SK-N-SH (cell line): Measurements from ENCODE around the gene SLC1A3. TPM values are rescaled to one million over a fixed set of nuclear protein-coding genes. Genes with fewer than 3 reads are reported as not detected.

Source experiments
- CTCF ChIA-PET: fragments of 300-600, 350-600 bp; formaldehyde crosslinking; extraction: SDS; loops from one replicate; lab custom pipeline; 2021; lab: Yijun Ruan, JAX
- POLR2A ChIA-PET: fragments of 350-600 bp; sonication (Branson Sonifier 250); formaldehyde crosslinking; extraction: SDS; loops from one replicate; lab custom pipeline; 2020; ENCODE audit warnings: antibody characterized with exemption, inconsistent platforms; lab: Yijun Ruan, JAX
- DNase-seq: peaks from one replicate; pipeline ENCODE4 v3.0.0; 2012
- H2AFZ ChIP-seq: fragments of 200-600 bp; sonication (generic); 2 replicates; pipeline ENCODE4 v1.8.1; 2016; ENCODE audit warnings: antibody characterized with exemption, mild to moderate bottlenecking, low read depth
- H3F3A ChIP-seq: fragments of 200-600 bp; sonication (generic); replicated peaks from 2 replicates; pipeline ENCODE3; 2016; ENCODE audit warnings: antibody characterized with exemption, mild to moderate bottlenecking; ENCODE audit not compliant: insufficient read depth
- H3K27ac ChIP-seq, 2 experiments: fragments of 200-500 bp in 1 of 2; fragments of 200-600 bp in 1 of 2; sonication (Bioruptor generic) in 1 of 2; sonication (generic), shearing (Covaris generic) in 1 of 2; 2 replicates each; pipeline versions ENCODE4 v1.5.1 to v1.6.1; 2014 to 2016; ENCODE audit warnings: low read depth in 2 of 2, inconsistent platforms in 1 of 2, low read length in 1 of 2, mild to moderate bottlenecking in 1 of 2, mixed read lengths in 1 of 2
- H3K27me3 ChIP-seq: fragments of 200-600 bp; sonication (generic), shearing (Covaris generic); 2 replicates; pipeline ENCODE4 v1.6.1; 2016; ENCODE audit warnings: mixed run types; ENCODE audit not compliant: insufficient read depth
- H3K36me3 ChIP-seq, 2 experiments: fragments of 200-500 bp in 1 of 2; fragments of 200-600 bp in 1 of 2; sonication (Bioruptor generic) in 1 of 2; sonication (generic) in 1 of 2; replicated peaks in 1 of 2; 2 replicates each; pipeline versions ENCODE3 to v1.5.1; 2014 to 2016; ENCODE audit warnings: low read length in 1 of 2, mild to moderate bottlenecking in 1 of 2; ENCODE audit not compliant: insufficient read depth in 2 of 2, control insufficient read depth in 1 of 2
- H3K4me1 ChIP-seq, 2 experiments: fragments of 200-500 bp in 1 of 2; fragments of 200-600 bp in 1 of 2; sonication (Bioruptor generic) in 1 of 2; sonication (generic), shearing (Covaris generic) in 1 of 2; 2 replicates each; pipeline versions ENCODE4 v1.5.1 to v1.6.1; 2014 to 2016; ENCODE audit warnings: low read depth in 1 of 2, low read length in 1 of 2, mixed run types in 1 of 2; ENCODE audit not compliant: insufficient read depth in 2 of 2, control insufficient read depth in 1 of 2
- H3K4me2 ChIP-seq: fragments of 200-600 bp; sonication (generic), shearing (Covaris generic); 2 replicates; pipeline ENCODE4 v1.6.1; 2017; ENCODE audit warnings: mixed run types
- H3K4me3 ChIP-seq, 2 experiments: fragments of 200-500 bp in 1 of 2; fragments of 200-600 bp in 1 of 2; sonication (Bioruptor generic) in 1 of 2; sonication (generic), shearing (Covaris generic) in 1 of 2; 2 replicates each; pipeline versions ENCODE4 v1.5.1 to v1.8.1; 2014 to 2016; ENCODE audit warnings: low read depth in 2 of 2, inconsistent platforms in 1 of 2, low read length in 1 of 2, mild to moderate bottlenecking in 1 of 2, mixed read lengths in 1 of 2, moderate library complexity in 1 of 2
- H3K79me2 ChIP-seq: fragments of 200-600 bp; sonication (generic); 2 replicates; pipeline ENCODE4 v1.8.1; 2017; ENCODE audit warnings: mild to moderate bottlenecking; ENCODE audit not compliant: insufficient read depth
- H3K9ac ChIP-seq: fragments of 200-600 bp; sonication (generic); 2 replicates; pipeline ENCODE4 v1.6.1; 2017; ENCODE audit warnings: mixed run types
- H3K9me2 ChIP-seq: fragments of 200-600 bp; sonication (generic); 2 replicates; pipeline ENCODE4 v1.6.1; 2017; ENCODE audit warnings: mixed run types
- H3K9me3 ChIP-seq: fragments of 200-600 bp; sonication (generic); 2 replicates; pipeline ENCODE4 v1.6.1; 2017; ENCODE audit warnings: mixed run types, mild to moderate bottlenecking, moderate library complexity
- H4K20me1 ChIP-seq: fragments of 200-600 bp; sonication (generic); 2 replicates; pipeline ENCODE4 v1.6.1; 2017; ENCODE audit warnings: mild to moderate bottlenecking, mixed run types; ENCODE audit not compliant: insufficient read depth
- CTCF ChIP-seq: fragments of 200-600 bp; sonication (generic); IDR thresholded peaks from 2 replicates; pipeline ENCODE4 v1.6.1; 2017; ENCODE audit warnings: antibody characterized with exemption, mild to moderate bottlenecking, moderate library complexity
- EP300 ChIP-seq, 2 experiments: IDR thresholded peaks; 2 replicates each; pipeline versions ENCODE4 v1.4.0 to v1.6.1; 2012; ENCODE audit warnings: borderline replicate concordance in 1 of 2, low read depth in 1 of 2, low read length in 1 of 2
- EZH2phosphoT487 ChIP-seq: fragments of 200-600 bp; sonication (generic); IDR thresholded peaks from 2 replicates; pipeline ENCODE4 v1.6.1; 2017; ENCODE audit warnings: low read depth, mixed run types, mild to moderate bottlenecking, antibody characterized with exemption, moderate library complexity, borderline replicate concordance
- FOSL2 ChIP-seq: IDR thresholded peaks from 2 replicates; pipeline ENCODE4 v1.4.0; 2012; ENCODE audit warnings: low read depth, mild to moderate bottlenecking, moderate library complexity, borderline replicate concordance
- FOXJ3 ChIP-seq: sonication (generic); formaldehyde crosslinking; IDR thresholded peaks from 2 replicates; pipeline ENCODE4 v1.5.1; 2020; ENCODE audit warnings: mild to moderate bottlenecking, missing genetic modification reagents
- FOXM1 ChIP-seq: IDR thresholded peaks from 2 replicates; pipeline ENCODE4 v1.4.0; 2012; ENCODE audit warnings: low read depth, mild to moderate bottlenecking
- GABPA ChIP-seq: IDR thresholded peaks from 2 replicates; pipeline ENCODE4 v1.4.0; 2012; ENCODE audit warnings: low read depth, mild to moderate bottlenecking
- GATA2 ChIP-seq: sonication (generic); formaldehyde crosslinking; IDR thresholded peaks from 2 replicates; pipeline ENCODE4 v1.5.0; 2020; ENCODE audit warnings: mild to moderate bottlenecking, missing genetic modification reagents
- IRF3 ChIP-seq: fragments of 150-350 bp; IDR thresholded peaks from 2 replicates; pipeline ENCODE4 v1.6.1; 2016; ENCODE audit warnings: mild to moderate bottlenecking, low read depth, low read length
- MAX ChIP-seq: IDR thresholded peaks from 2 replicates; pipeline ENCODE4 v1.4.0; 2012; ENCODE audit warnings: low read depth
- MEF2A ChIP-seq: IDR thresholded peaks from 2 replicates; pipeline ENCODE4 v1.4.0; 2012; ENCODE audit warnings: low read depth, borderline replicate concordance
- NFIC ChIP-seq: IDR thresholded peaks from 2 replicates; pipeline ENCODE4 v1.4.0; 2012; ENCODE audit warnings: borderline replicate concordance
- NRF1 ChIP-seq: IDR thresholded peaks from 2 replicates; pipeline ENCODE4 v1.6.1; 2012; ENCODE audit warnings: low read depth, mild to moderate bottlenecking, low read length
- PBX3 ChIP-seq: IDR thresholded peaks from 2 replicates; pipeline ENCODE4; 2012
- RAD21 ChIP-seq: IDR thresholded peaks from 2 replicates; pipeline ENCODE4 v1.6.1; 2012; ENCODE audit warnings: mild to moderate bottlenecking, low read length
- SMC3 ChIP-seq: IDR thresholded peaks from 2 replicates; pipeline ENCODE4 v1.6.1; 2012; ENCODE audit warnings: low read depth, low read length, improper control_type of control experiment
- TAF1 ChIP-seq: IDR thresholded peaks from 2 replicates; pipeline ENCODE4 v1.6.1; 2012; ENCODE audit warnings: low read depth, mild to moderate bottlenecking, low read length, moderate library complexity, borderline replicate concordance
- TCF12 ChIP-seq: IDR thresholded peaks from 2 replicates; pipeline ENCODE4 v1.4.0; 2012
- TEAD4 ChIP-seq: IDR thresholded peaks from 2 replicates; pipeline ENCODE4 v1.4.0; 2012; ENCODE audit warnings: mild to moderate bottlenecking, borderline replicate concordance; ENCODE audit not compliant: insufficient read depth
- USF2 ChIP-seq: fragments of 150-350 bp; IDR thresholded peaks from 2 replicates; pipeline ENCODE4 v1.6.1; 2017; ENCODE audit warnings: antibody characterized with exemption, low read length, low read depth, borderline replicate concordance
- ZBTB33 ChIP-seq: IDR thresholded peaks from 2 replicates; pipeline ENCODE4 v1.4.0; 2012; ENCODE audit warnings: low read depth, borderline replicate concordance
- WGBS: methylation state at CpG from one replicate; pipeline ENCODE4 v1.1.6; 2017; ENCODE audit warnings: low lambda C conversion rate; 5-methylcytosine and 5-hydroxymethylcytosine counted together
- polyA plus RNA-seq, 3 experiments: library from polyadenylated mRNA; depleted of rRNA; stranded (reverse); fragments of >200 nt; gene quantifications; 2 replicates each; pipeline ENCODE4 v1.2.3, GENCODE V29; 2012

The SLC1A3 gene
- polyA plus RNA-seq, 1 of the 3 experiments (the other 2 are of a cell fraction): not detected

- TF ChIP-seq ZBTB33 (no peak), TEAD4 (no peak)
- TF ChIP-seq, all 33 proteins: peak for 0
Observed at GRCh38 chr5:36644727-36645126, 38.3 kb downstream of the SLC1A3 start (continued).

GRCh38 chr5:36646100-36646499, 39.7 kb downstream of the SLC1A3 start:
- CTCF ChIA-PET: interaction anchor here (0.6 to 0.7 kb wide), 2 partner anchors 9 to 38 kb away, joined by 3 read pairs; no protein-coding TSS in a partner anchor
- POLR2A ChIA-PET: no interaction called here
- 1% methylated on average over 3 of the region's 3 CpGs for WGBS

More at GRCh38 chr5:36646100-36646499, 39.7 kb downstream of the SLC1A3 start:
- no peaks in the 10 kb centered on the region for H3K9me2 ChIP-seq
- no peak overlapping the region for H2AFZ ChIP-seq
- no peaks in the 10 kb centered on the region for H3K36me3 ChIP-seq
- no peak overlapping the region for H3K4me2 ChIP-seq
- H3K4me3 ChIP-seq: no peak overlapping the region
- no peaks in the 10 kb centered on the region for H3K9me3 ChIP-seq
- no peaks in the 10 kb centered on the region; the same call in 1 of the 2 replicates for H3K27me3 ChIP-seq
- no peak for DNase-seq
- H3K79me2 ChIP-seq: no peaks in the 10 kb centered on the region
- no peaks in the 10 kb centered on the region for H3F3A ChIP-seq
- H4K20me1 ChIP-seq: no peaks in the 10 kb centered on the region
- no peak for TF ChIP-seq FOXM1
- no peak for TF ChIP-seq MEF2A
- TF ChIP-seq TAF1: no peak
- TF ChIP-seq NRF1: no peak
- no peak for TF ChIP-seq USF2
- no peak for TF ChIP-seq GABPA
- no peak for TF ChIP-seq TCF12
- no peak for TF ChIP-seq FOXJ3 (CRISPR knock-in tag)
- no peak for TF ChIP-seq RAD21
- TF ChIP-seq MAX: no peak
- no peak for TF ChIP-seq CTCF
- no peak for TF ChIP-seq PBX3
- TF ChIP-seq NFIC: no peak
- TF ChIP-seq FOSL2: no peak
- no peak for TF ChIP-seq EZH2phosphoT487
- TF ChIP-seq EP300 (IDR thresholded peaks at IDR 0.05; ENCODE audit: borderline replicate concordance in 1 of 2, low read depth in 1 of 2, low read length in 1 of 2): no peak
- TF ChIP-seq IRF3: no peak
- no peak for TF ChIP-seq SMC3
- TF ChIP-seq GATA2: no peak
- TF ChIP-seq, all 33 proteins: peak for 0
- Histone ChIP-seq H3K4me1 (no peaks in the 10 kb centered on the region), H3K9ac (no peak overlapping the region), H3K27ac (no peak overlapping the region)
